Mucosa of descending colon (tissue), 3 donors: ENCODE results near the gene SEPTIN11. TPM values are rescaled to one million over a fixed set of nuclear protein-coding genes. Genes with fewer than 3 reads are reported as not detected.

Experiments used
- ATAC-seq: fragments of 200-7000 bp; cut with Tn5 transposase; one replicate; pipeline ENCODE4 v1.9.1; 2020; ENCODE audit warnings: mild to moderate bottlenecking, moderate library complexity
- DNase-seq, 3 donors: peaks; one replicate each; pipeline ENCODE4 v3.0.0-alpha.2; 2020
- H3K36me3 ChIP-seq: fragments of 200-600 bp; one replicate; pipeline ENCODE4 v1.8.0; 2021; ENCODE audit warnings: low read depth, mild to moderate bottlenecking
- H3K4me1 ChIP-seq: fragments of 200-600 bp; one replicate; pipeline ENCODE4 v1.8.0; 2021; ENCODE audit warnings: low read depth, mild to moderate bottlenecking
- H3K4me3 ChIP-seq: fragments of 200-600 bp; one replicate; pipeline ENCODE4 v1.8.0; 2021; ENCODE audit warnings: mild to moderate bottlenecking
- H3K9me3 ChIP-seq: fragments of 200-600 bp; one replicate; pipeline ENCODE4 v1.8.0; 2021; ENCODE audit warnings: mild to moderate bottlenecking
- CTCF ChIP-seq: fragments of 200-600 bp; IDR thresholded peaks from one replicate; pipeline ENCODE4 v1.8.0; 2022; ENCODE audit warnings: antibody characterized with exemption, mild to moderate bottlenecking
- intact Hi-C, 2 donors: fragments of 100-400 bp; cut with DNase I in 1 of 2; cut with micrococcal nuclease in 1 of 2; formaldehyde crosslinking; loops; one replicate each; pipeline versions ENCODE4 v1.11.0 to v1.11.1; 2022; cut with DNase I, micrococcal nuclease
- total RNA-seq, 3 donors: library from RNA; stranded (reverse); fragmentation: NEBNext Ultra II Directional in 2 of 3; extraction: Animal tissue kit (Norgen Biotek cat#: 25700) in 2 of 3; gene quantifications; one replicate each; pipeline versions ENCODE4 v1.2.1 to v1.2.4, GENCODE V29; 2021 to 2023
- donor health status: DM: no; HTN: no; CAD: no; lungs with moderate emphysema.
- donor health status: DM: no; HTN: no; CAD: no.
- donor health status: DM: no; HTN: yes; CAD: no.

The SEPTIN11 gene
- total RNA-seq, 3 donors from 2014 or later: 73.0 to 117 (median 109) TPM

GRCh38 chr4:76920715-76921114 is 28.8 kb upstream of the SEPTIN11 start:
- DNase-seq (no peak), ATAC-seq (peak; percentile 70)
- TF ChIP-seq CTCF: no peak
- Histone ChIP-seq H3K9me3 (no peaks in the 10 kb centered on the region), H3K4me3 (no peak overlapping the region), H3K36me3 (no peaks in the 10 kb centered on the region), H3K4me1 (peaks cover 27% of the 10 kb centered on the region)
- intact Hi-C loops: no loop called here

DNA sequence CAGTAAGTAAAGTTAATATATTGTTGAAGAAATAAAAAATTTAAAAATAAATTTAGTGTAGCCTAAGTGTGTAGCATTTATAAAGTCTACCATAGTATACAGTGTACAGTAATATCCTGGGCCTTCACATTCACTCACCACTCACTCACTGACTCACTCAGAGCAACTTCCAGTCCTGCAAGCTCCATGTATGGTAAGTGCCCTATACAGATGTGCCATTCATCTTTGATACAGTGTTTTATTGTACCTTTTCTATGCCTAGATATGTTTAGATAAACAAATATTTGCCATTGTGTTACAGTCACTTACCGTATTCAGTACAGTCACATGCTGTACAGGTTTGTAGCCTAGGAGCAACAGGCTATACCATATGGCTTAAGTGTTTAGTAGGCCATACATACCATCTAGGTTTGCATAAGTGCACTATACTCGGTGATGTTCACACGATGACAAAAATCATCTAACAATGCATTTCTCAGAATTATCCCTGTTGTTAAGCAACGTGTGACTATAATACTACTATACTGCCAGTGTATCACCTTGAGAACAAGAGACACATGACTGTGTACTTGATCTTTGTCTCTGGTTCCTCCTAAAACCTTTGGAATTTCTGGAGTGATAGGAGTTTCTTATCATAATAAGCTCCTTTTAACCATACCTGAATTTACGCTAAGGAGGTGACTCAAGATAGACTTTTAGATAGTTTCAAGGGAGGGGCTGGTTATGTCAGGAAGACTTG is 25.8 kb upstream of the SEPTIN11 start:
- no peak overlapping the region for H3K4me3 ChIP-seq
- H3K4me1 ChIP-seq: peaks cover 27% of the 10 kb centered on the region
- no peaks in the 10 kb centered on the region for H3K9me3 ChIP-seq
- TF ChIP-seq CTCF: no peak
- peak; percentile 77 for ATAC-seq
- intact Hi-C loops: no loop called here
- no peaks in the 10 kb centered on the region for H3K36me3 ChIP-seq
- DNase-seq: no peak

GRCh38 chr4:76926841-76927240 is 22.7 kb upstream of the SEPTIN11 start:
- no peaks in the 10 kb centered on the region for H3K9me3 ChIP-seq
- H3K4me3 ChIP-seq: no peak overlapping the region
- no peaks in the 10 kb centered on the region for H3K36me3 ChIP-seq
- intact Hi-C loops: no loop called here
- ATAC-seq (no peak), DNase-seq (no peak)
- H3K4me1 ChIP-seq: peaks cover 13% of the 10 kb centered on the region
- no peak for TF ChIP-seq CTCF

DNA sequence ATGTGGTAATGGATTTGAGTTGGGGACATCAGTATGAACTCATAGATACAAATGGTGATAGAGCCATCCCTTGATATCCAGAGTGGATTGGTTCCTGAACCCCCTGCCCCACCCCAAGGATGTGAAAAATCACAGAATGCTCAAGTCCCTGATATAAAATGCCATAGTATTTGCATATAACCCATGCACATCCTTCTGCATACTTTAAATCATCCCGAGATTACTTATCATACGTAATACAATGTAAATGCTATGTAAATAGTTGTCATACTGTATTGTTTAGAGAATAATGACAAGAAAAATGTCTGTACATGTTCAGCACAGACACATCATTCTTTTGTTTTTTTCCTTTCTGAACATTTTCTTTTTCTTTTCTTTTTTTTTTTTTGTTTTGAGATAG is 18.9 kb upstream of the SEPTIN11 start:
- intact Hi-C loops: no loop called here
- no peak for ATAC-seq
- TF ChIP-seq CTCF: no peak
- no peaks in the 10 kb centered on the region for H3K4me1 ChIP-seq
- no peaks in the 10 kb centered on the region for H3K9me3 ChIP-seq
- DNase-seq: no peak
- no peaks in the 10 kb centered on the region for H3K36me3 ChIP-seq
- no peak overlapping the region for H3K4me3 ChIP-seq

- no peak for TF ChIP-seq CTCF
- no peaks in the 10 kb centered on the region for H3K36me3 ChIP-seq
- intact Hi-C loops: no loop called here
- ATAC-seq (peak; percentile 9), DNase-seq (no peak)
- H3K4me1 ChIP-seq: no peaks in the 10 kb centered on the region
- no peaks in the 10 kb centered on the region for H3K9me3 ChIP-seq
- no peak overlapping the region for H3K4me3 ChIP-seq
Measured at GRCh38 chr4:76931087-76931486, 18.5 kb upstream of the SEPTIN11 start.
